ENCODE data around the gene REXO5. TPM values are rescaled to one million over a fixed set of nuclear protein-coding genes. Genes with fewer than 3 reads are reported as not detected.

The REXO5 gene
- total RNA-seq, 1 donor = 6.9 TPM

DNA sequence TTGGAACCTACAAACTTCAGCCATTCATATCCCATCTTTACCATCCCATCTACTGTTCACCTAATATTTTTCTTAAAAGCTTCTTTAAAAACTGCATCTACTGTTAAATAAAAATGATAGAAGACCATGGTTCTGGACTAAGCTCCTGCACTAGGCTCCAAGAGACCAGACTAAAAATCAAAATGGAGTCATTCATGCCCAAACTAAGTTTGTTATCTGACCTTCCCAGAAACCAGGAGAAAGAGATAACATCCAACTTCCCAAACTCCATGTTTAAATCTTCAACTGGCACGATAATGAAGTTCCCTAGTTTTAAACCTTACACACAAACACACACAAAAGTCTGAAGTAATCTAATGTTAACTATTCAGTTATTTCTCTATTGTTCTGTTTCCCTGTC lies 80.0 kb downstream of the REXO5 start:
- DNase-seq (ENCODE audit: low read depth) = no peak
- no peak overlapping the region for H3K4me3 ChIP-seq (ENCODE audit: low read depth, low read length)
- TF ChIP-seq, protein P1, sequence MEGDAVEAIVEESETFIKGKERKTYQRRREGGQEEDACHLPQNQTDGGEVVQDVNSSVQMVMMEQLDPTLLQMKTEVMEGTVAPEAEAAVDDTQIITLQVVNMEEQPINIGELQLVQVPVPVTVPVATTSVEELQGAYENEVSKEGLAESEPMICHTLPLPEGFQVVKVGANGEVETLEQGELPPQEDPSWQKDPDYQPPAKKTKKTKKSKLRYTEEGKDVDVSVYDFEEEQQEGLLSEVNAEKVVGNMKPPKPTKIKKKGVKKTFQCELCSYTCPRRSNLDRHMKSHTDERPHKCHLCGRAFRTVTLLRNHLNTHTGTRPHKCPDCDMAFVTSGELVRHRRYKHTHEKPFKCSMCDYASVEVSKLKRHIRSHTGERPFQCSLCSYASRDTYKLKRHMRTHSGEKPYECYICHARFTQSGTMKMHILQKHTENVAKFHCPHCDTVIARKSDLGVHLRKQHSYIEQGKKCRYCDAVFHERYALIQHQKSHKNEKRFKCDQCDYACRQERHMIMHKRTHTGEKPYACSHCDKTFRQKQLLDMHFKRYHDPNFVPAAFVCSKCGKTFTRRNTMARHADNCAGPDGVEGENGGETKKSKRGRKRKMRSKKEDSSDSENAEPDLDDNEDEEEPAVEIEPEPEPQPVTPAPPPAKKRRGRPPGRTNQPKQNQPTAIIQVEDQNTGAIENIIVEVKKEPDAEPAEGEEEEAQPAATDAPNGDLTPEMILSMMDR (IDR thresholded peaks at IDR 0.05; ENCODE audit: insufficient read depth, low read depth, low read length) = no peak

DNA sequence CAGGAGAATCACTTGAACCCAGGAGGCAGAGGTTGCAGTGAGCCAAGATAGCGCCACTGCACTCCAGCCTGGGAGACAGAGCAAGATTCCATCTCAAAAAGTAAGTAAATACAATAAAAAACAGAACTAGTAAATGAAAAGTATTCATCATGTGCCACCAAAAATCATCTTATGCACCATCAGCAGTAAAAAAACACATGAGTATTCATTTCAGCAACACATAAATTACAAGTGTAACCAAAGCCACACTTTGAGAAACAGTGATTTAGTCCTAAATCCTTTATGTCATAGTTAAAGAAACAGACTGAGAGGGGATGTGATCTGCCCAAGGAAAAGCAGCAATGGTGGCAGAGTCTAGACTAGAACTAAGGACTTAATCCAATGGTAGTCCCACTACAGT lies 80.9 kb downstream of the REXO5 start:
- TF ChIP-seq, protein P1 (IDR thresholded peaks at IDR 0.05; ENCODE audit: insufficient read depth, low read depth, low read length) = no peak
- no peak for DNase-seq (ENCODE audit: low read depth)
- no peak overlapping the region for H3K4me3 ChIP-seq (ENCODE audit: low read depth, low read length)

DNA sequence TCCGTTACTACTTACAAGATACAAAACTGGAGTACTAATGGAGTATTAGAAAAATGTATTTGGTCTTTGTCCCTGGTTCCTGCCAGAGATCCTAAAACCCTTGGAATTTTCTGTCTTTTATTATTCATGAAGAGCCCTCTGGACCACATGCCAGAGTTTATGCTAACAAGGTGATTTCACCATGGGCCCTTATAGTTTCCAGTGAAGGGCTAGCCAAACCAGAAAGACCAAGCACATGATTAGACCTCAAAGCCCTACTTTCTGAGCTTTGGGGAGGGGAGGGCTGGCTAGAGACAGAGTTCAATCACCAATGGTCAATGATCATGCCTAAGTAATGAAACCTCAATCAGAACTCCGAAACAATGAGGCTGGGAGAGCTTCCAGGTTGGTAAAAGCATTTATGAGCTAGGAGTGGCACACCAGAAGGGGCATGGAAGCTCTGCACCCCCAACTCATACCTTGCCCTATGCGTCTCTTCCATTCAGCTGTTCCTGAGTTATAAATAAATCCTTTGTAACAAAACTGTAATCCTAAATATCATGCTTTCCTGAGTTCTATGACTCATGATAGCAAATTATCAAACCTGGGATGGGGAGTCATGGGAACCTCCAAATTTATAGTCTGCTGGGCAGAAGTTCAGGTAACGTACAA lies 83.4 kb downstream of the REXO5 start:
- H3K4me3 ChIP-seq (ENCODE audit: low read depth, low read length) = no peak overlapping the region
- TF ChIP-seq, protein P1 (IDR thresholded peaks at IDR 0.05; ENCODE audit: insufficient read depth, low read depth, low read length) = no peak
- DNase-seq (ENCODE audit: low read depth) = no peak

DNA sequence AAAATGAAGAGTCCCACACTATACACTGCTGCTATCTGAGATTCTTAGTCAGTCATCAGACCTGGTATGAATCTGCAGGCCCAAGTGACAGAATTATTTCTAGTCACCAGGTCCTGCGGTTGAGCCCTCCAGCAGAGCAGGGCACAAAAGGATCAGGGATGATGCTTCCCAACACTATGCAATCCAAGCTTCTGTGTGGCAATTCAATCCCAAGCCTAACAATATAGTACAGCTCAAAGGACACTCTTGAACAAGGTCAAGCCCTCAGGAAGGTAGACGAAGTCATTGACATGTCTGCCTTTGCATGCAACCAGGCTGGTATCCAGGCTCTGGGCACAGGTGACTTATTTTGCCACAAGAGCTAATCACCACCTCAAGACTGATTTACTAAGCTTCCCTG lies 88.1 kb downstream of the REXO5 start:
- TF ChIP-seq, protein P1 (IDR thresholded peaks at IDR 0.05; ENCODE audit: insufficient read depth, low read depth, low read length) = no peak
- DNase-seq (ENCODE audit: low read depth) = no peak
- no peak overlapping the region for H3K4me3 ChIP-seq (ENCODE audit: low read depth, low read length)

DNA sequence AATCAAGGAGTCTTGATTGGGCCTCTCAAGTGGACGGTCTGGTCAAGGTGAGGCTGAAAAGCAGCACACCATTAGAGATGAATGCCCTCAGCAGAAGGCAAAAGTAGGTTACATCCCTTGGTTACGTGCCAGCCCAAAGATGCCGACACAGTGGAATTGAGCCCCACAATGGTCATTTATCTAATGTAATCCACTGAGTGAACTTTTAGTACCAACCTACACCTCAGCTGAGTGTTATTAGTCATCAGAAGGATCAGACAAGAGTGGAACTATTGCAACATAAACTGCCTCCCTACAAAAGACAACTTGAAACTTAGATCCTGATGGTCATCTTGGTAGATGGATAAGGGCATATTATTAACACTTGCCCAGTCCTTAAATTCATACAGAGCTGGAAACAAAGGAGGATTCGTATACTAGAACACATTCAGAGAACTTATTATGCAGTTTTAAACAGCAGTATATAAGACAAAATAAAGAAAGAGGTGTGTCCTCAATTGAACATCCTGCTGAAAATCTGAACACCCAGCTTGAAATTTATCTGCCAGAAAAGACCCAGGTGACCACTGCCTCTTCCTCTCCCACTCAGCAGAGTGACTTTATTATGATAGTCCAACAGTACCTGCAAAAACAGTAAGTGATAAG lies 91.0 kb downstream of the REXO5 start:
- DNase-seq (ENCODE audit: low read depth) = peak; percentile 85
- peak overlapping the region; percentile 97 for H3K4me3 ChIP-seq (ENCODE audit: low read depth, low read length)
- TF ChIP-seq, protein P1 (IDR thresholded peaks at IDR 0.05; ENCODE audit: insufficient read depth, low read depth, low read length) = no peak

DNA sequence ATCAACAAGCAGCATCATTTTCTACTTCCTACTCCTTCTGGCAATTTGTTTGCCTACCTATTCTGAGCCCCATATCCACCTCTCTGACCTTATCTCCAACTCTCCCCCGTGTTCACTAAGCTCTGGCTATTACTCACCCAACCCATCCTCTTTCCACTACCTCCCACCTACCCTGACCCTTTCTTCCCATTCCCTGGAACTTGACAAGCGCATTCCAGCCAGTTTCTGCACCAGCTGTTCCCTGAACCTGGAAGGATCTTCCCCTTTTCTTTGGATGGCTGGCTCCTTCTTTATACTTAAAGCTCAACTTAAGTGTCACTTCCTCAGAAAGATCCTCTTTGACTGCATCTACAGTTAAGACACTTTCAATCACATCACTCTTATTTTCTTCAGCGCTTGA lies 91.6 kb downstream of the REXO5 start:
- DNase-seq (ENCODE audit: low read depth) = peak; percentile 29
- H3K4me3 ChIP-seq (ENCODE audit: low read depth, low read length) = peak overlapping the region; percentile 97
- TF ChIP-seq, protein P1 (IDR thresholded peaks at IDR 0.05; ENCODE audit: insufficient read depth, low read depth, low read length) = no peak

Data from fibroblast of villous mesenchyme (primary cell).